ENCODE data around the gene AATK.
A peak's percentile ranks its signal among the peaks of the same experiment; 100 is the strongest.

AATK gene

DNA sequence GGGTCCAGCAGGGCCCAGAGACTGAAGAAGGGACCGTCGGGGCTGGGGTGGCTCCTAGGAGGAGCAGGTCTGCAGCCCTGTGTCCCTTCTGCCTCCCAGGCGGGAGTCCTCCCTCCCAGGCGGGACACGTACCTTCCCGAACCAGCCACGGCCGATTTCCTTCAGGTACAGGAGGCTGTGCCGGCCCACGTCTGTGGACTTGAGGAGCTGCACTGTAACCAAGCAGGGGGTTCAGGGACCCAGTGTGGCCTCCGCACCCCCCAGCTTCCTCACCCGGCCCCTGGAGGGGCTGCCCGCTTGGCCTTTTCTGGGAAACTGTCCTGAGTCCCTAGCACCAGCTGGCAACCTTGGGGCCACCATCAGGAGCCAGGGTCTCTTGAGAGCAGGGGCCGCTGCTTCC is 37.7 kb downstream of the AATK start:
- no peak for DNase-seq (ENCODE audit: low spot score)

GRCh38 chr17:81127526-81128177 is 38.4 kb downstream of the AATK start:
- no peak for DNase-seq (ENCODE audit: low spot score)

- DNase-seq (ENCODE audit: low spot score): no peak
These were observed 38.9 kb downstream of the AATK start for GRCh38 chr17:81127133-81127455.

DNA sequence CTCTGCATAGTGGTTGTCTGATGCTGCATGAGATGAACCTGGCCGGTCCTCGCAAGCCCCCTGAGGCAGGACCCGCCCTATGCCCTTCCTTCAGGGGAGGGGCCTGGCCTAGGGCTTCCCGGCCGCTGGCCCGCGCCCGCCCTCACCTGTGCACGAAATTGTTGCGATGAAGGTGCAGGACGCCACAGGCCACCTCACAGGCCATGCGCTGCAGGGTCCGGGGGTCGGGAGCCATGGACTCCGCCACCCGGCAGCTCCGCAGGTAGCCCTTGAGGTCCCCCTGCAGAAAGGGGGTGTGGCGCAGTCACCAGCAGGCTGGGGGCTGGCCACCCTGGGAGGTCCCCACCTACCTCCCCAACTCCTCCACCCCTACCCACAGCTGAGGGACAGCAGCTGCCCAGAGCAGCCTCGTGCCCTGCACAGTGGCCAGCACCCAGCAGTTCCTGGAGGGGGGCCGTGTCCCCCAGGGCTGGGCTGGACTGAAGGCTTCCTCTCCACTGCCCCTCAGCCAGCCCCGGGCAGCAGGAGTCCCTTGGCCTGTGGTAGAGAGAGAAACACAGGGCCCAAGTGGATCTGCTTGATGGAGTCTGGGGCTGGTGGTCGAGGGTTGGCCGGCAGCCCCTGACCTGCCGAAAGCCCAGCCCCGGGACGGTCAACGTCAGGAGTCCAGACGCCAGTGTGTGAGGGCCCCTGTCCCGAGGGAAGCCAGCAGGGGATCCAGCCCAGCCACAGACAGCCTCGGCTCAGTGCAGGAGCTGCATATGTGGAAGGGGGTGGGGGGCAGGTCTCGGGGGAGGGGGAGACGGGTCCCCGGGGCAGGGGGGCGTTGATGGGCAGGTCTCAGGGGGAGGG is 39.5 kb downstream of the AATK start:
- DNase-seq (ENCODE audit: low spot score): no peak

DNA sequence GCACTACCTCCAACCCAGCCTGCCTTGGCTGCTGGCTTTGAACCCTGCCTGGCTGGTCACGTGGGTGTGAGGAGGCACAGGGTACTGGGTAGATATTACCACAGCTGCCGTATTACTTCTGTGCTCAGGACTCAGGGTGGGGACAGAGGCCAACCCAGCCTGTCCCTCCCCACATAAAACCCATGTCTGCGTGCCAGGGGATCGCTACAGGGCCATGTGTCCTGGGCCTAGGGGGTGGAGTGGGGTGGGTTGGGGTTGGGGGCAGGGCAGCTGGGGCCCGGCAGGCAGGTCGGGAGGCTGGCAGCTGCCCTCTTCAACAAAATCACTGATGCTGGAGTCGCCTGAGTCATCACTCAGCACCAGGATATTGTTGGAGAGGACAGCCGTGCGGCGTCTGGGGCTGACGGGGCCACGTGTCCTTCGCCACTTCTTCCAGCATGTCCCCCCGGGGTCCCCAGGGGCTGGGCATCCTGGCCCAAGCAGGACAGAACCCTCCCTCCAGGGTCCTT is 40.4 kb downstream of the AATK start:
- peak; percentile 4 for DNase-seq (ENCODE audit: low spot score)

DNA sequence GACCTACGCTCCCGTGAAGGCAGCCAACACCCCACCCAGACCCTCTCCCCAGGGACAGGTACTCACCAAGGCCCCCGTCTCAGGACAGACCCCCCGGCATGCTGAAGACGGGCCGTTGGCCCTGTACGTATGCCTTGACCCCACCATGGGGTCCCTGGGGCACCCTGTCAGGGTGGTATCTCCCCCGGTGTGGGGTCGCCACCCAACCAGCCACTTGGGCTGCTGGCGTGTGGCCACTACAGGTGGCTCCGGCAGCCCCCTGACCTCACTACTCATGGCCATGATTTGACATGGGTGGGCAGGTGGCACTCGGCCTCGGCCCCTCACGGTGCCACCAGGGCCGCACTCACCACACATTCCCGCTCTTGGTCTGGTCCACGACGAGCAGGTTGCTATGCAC is 41.6 kb downstream of the AATK start:
- no peak for DNase-seq (ENCODE audit: low spot score)

GRCh38 chr17:81123052-81124048 is 42.7 kb downstream of the AATK start:
- no peak for DNase-seq (ENCODE audit: low spot score)

- no peak for DNase-seq (ENCODE audit: low spot score)
These were observed 43.9 kb downstream of the AATK start for GRCh38 chr17:81121841-81122733.

GRCh38 chr17:81120695-81121621 is 45.1 kb downstream of the AATK start:
- no peak for DNase-seq (ENCODE audit: low spot score)

GRCh38 chr17:81120149-81120484 is 45.9 kb downstream of the AATK start:
- DNase-seq (ENCODE audit: low spot score): no peak

DNA sequence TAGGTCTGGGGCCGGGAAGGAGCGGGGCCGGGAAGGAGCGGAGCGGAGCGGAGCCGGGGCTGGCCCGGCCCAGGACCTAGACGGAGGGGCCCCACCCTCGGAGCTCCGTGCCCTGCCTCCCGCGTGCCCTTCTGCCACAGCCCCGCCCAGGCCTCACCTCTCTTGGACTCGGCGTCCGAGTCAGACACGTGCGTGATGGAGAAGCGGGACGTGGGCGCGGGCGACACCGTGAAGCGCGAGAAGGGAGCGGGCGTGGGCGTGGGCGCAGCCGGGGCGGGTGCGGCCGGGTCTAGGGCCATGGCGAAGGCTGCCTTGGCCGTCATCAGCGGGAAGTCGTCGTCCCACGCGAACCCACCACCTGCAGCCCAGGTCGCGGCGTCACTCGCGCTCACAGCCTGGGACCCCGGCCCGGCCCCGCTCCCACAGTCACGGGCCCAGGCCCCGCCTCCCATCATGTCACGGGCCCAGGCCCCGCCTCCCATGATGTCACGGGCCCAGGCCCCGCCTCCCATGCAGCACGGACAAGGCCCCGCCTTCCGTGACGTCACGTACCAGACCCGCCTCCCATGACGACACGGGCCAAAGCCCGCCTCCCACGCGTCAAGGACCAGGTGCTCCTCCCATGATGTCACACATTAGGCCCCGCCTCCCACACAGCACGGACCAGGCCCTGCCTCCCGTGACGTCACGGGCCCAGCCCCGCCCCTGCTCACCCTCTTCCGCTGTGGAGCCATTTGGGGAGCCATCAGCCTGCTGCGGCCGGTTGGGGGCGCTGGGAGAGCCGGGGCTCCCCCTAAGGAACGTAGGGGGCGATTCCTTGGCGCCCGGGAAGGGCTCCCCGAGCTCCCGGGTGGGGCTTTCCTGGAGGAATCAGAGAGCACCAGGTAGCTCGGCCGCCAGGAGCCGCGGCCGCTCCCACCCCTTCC is 46.5 kb downstream of the AATK start:
- DNase-seq (ENCODE audit: low spot score): peak; percentile 91

DNA sequence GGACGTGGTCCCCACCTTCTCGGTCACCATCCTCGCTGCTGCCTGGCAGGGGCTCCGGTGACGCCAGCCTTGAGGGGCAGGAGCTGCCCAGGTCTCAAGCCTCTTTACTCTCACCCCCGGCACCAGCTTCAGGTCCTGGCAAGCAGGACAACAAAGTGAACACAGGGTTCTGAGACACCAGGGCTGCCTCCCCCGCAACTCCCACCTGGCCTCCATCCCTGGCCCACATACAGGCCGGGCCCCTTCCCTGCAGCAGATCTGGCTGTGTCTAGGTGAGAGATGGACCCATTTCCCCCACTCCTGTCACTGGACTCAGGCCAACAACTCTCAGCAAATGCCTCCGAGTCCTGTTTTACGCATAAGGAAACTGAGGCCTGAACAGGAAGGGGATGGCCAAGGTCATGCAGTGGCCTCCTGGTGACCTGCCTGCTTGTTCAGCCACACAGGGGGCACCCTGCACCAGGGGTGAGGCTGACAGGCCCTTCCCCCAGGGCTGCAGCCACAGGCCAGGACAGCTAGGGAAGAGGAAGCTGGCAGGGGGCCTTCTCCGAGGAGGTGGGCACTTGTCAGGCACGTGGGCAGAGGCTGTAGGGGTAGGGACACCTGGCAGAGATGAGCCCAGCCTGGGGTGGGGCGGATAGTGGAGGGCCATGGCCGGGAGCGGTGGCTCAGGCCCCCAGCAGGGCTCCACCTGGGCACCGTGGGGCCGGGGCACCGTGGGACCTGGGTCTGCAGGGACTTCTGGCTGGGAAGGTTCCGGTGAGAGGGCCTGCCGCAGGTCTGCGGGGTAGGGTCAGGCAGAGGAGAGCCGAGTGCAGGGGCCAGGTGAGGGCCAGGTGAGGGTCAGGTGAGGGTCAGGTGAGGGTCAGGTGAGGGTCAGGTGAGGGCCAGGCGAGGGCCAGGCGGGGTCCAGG is 47.5 kb downstream of the AATK start:
- DNase-seq (ENCODE audit: low spot score): no peak

GRCh38 chr17:81117672-81118198 is 48.3 kb downstream of the AATK start:
- no peak for DNase-seq (ENCODE audit: low spot score)

DNA sequence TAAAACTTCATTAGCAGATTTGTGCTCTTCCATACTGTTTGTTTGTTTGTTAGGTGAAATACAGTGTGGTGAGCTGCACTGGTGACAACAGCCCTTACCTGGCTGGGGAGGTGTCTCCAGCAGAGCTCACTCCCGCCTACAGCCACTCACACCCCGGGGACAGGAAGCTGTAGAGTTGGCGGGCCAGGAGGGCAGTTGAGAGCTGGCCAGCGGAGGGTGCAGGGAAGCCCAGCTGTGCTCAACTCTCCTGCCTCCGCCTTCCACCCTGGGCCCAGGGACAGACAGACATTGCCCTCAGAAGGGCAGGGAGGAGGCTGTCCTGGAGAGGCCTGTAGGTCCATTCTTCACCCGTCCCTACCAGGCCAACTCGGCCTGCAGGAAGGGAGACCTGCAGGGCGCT is 49.3 kb downstream of the AATK start:
- DNase-seq (ENCODE audit: low spot score): no peak

- DNase-seq (ENCODE audit: low spot score): no peak
These were observed 50.1 kb downstream of the AATK start for GRCh38 chr17:81115749-81116464.

GRCh38 chr17:81115219-81115618 is 50.8 kb downstream of the AATK start:
- DNase-seq (ENCODE audit: low spot score): no peak
